Ishikawa (cell line): ENCODE measurements around the gene USP28.

Source experiments
- CEBPB ChIP-seq: IDR thresholded peaks from 2 replicates; pipeline ENCODE4 v1.6.1; 2012
- CREB1 ChIP-seq: IDR thresholded peaks from 2 replicates; pipeline ENCODE4 v1.6.1; 2012; ENCODE audit warnings: low read depth
- EGR1 ChIP-seq: IDR thresholded peaks from 2 replicates; pipeline ENCODE4 v1.6.1; 2012
- EP300 ChIP-seq: IDR thresholded peaks from 2 replicates; pipeline ENCODE4 v1.6.1; 2012; ENCODE audit warnings: borderline replicate concordance
- FOXM1 ChIP-seq: IDR thresholded peaks from 2 replicates; pipeline ENCODE4 v1.6.1; 2012; ENCODE audit warnings: low read depth, borderline replicate concordance
- NFIC ChIP-seq: IDR thresholded peaks from 2 replicates; pipeline ENCODE4 v1.6.1; 2012
- RAD21 ChIP-seq: IDR thresholded peaks from 2 replicates; pipeline ENCODE4 v1.6.1; 2012; ENCODE audit warnings: low read depth
- TAF1 ChIP-seq: IDR thresholded peaks from 2 replicates; pipeline ENCODE4 v1.6.1; 2012; ENCODE audit warnings: low read depth, mild to moderate bottlenecking
- TCF12 ChIP-seq: IDR thresholded peaks from 2 replicates; pipeline ENCODE4 v1.6.1; 2012; ENCODE audit warnings: low read depth
- TEAD4 ChIP-seq: IDR thresholded peaks from 2 replicates; pipeline ENCODE4 v1.6.1; 2012
- YY1 ChIP-seq: IDR thresholded peaks from 2 replicates; pipeline ENCODE4 v1.6.1; 2012; ENCODE audit warnings: low read depth
- ZBTB7A ChIP-seq: IDR thresholded peaks from 2 replicates; pipeline ENCODE4 v1.6.1; 2012; ENCODE audit warnings: low read depth
- TF ChIP-seq, protein P1 (sequence below): IDR thresholded peaks from 2 replicates; pipeline ENCODE4 v1.6.1; 2012; ENCODE audit warnings: low read depth, mild to moderate bottlenecking
- TF ChIP-seq, protein P2 (sequence below): IDR thresholded peaks from 2 replicates; pipeline ENCODE4 v1.6.1; 2012
- TF ChIP-seq, protein P3 (sequence below): IDR thresholded peaks from 2 replicates; pipeline ENCODE4 v1.6.1; 2012

USP28 gene

DNA sequence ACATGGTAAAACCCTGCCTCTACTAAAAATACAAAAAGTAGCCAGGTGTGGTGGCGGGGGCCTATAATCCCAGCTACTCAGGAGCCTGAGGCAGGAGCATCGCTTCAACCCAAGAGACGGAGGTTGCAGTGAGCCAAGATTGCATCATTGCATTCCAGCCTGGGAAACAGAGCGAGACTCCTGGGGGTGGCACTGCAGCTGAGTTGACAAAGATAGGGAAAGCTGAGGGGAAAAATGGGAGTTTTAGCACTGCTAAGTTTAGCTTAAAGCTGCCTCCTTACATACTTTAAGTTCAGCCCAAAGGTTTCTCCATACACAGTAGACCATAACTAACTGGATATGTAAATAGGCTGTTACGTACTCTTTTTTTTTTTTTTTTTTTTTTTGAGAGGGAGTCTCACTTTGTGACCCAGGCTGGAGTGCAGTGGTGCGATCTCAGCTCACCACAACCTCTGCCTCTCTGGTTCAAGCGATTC is 9.0 kb upstream of the USP28 start:
- TF ChIP-seq, protein P1, sequence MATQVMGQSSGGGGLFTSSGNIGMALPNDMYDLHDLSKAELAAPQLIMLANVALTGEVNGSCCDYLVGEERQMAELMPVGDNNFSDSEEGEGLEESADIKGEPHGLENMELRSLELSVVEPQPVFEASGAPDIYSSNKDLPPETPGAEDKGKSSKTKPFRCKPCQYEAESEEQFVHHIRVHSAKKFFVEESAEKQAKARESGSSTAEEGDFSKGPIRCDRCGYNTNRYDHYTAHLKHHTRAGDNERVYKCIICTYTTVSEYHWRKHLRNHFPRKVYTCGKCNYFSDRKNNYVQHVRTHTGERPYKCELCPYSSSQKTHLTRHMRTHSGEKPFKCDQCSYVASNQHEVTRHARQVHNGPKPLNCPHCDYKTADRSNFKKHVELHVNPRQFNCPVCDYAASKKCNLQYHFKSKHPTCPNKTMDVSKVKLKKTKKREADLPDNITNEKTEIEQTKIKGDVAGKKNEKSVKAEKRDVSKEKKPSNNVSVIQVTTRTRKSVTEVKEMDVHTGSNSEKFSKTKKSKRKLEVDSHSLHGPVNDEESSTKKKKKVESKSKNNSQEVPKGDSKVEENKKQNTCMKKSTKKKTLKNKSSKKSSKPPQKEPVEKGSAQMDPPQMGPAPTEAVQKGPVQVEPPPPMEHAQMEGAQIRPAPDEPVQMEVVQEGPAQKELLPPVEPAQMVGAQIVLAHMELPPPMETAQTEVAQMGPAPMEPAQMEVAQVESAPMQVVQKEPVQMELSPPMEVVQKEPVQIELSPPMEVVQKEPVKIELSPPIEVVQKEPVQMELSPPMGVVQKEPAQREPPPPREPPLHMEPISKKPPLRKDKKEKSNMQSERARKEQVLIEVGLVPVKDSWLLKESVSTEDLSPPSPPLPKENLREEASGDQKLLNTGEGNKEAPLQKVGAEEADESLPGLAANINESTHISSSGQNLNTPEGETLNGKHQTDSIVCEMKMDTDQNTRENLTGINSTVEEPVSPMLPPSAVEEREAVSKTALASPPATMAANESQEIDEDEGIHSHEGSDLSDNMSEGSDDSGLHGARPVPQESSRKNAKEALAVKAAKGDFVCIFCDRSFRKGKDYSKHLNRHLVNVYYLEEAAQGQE: no peak
- TF ChIP-seq CEBPB: peak; percentile 87
- TF ChIP-seq TEAD4: peak; percentile 64; the same call in 1 of the 2 replicates
- TF ChIP-seq FOXM1: no peak

DNA sequence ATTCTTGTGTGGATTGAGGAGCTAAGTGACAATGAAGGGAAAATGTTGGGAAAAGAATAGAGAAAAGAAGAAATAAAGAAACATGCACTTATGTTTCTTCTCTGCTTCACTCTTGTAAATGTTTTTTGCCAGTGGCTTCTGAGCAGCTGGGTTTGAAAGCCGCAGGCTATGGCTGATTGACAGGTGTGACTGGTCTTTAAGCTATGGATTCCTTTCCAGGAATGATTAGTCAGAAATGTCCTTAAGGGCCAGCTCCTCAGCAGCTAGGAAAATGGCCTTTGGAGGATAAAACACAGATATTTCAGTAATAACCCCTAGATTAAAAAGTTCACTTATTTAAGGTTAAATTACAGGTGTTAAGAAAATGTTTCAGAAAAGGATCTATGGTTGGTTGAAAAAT is 6.5 kb upstream of the USP28 start:
- TF ChIP-seq, protein P1: no peak
- TF ChIP-seq CREB1 (no peak), CEBPB (no peak), FOXM1 (no peak), TAF1 (no peak), YY1 (no peak), ZBTB7A (no peak), TEAD4 (no peak), NFIC (no peak), RAD21 (no peak)
- TF ChIP-seq, protein P2, sequence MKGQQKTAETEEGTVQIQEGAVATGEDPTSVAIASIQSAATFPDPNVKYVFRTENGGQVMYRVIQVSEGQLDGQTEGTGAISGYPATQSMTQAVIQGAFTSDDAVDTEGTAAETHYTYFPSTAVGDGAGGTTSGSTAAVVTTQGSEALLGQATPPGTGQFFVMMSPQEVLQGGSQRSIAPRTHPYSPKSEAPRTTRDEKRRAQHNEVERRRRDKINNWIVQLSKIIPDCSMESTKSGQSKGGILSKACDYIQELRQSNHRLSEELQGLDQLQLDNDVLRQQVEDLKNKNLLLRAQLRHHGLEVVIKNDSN: no peak

DNA sequence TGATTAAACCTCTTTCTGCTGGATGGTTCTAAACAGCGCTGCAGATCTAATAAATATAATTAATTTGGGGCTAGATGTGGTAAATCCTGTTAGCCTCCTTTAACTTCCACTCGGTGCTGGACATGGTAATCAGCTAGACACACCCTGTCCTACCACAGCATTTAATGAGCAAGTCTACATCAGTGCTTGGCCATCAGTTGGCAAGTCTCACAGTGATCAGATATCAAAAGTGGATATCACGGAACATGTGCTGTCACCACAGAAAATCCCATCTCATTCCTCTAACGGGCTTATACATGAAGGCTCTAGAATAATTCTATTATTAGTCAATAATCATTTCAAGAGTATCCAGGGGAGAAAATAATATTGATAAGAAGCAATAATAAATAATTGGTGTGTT is 5.6 kb upstream of the USP28 start:
- TF ChIP-seq CEBPB (no peak), TEAD4 (no peak), RAD21 (no peak), YY1 (no peak), NFIC (no peak), EGR1 (no peak), EP300 (no peak), TAF1 (no peak), FOXM1 (no peak), TCF12 (no peak), CREB1 (no peak), ZBTB7A (no peak)
- TF ChIP-seq, protein P2: no peak
- TF ChIP-seq, protein P1: no peak
- TF ChIP-seq, protein P3, sequence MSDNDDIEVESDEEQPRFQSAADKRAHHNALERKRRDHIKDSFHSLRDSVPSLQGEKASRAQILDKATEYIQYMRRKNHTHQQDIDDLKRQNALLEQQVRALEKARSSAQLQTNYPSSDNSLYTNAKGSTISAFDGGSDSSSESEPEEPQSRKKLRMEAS: no peak

DNA sequence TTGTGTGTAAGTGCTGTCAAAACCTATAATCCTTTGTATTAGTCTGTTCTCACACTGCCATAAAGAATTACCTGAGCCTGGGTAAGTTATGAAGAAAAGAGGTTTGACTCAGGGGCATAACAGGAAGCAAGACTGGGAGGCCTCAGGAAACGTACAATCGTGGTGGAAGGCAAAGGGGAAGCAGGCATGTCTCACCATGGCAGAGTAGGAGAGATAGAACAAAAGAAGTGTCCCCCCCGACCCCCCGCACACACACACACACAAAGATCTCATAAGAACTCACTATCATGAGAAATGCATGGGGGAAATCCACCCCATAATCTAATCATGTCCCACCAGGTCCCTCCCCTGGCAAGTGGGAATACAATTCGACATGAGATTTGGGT is 2.3 kb upstream of the USP28 start:
- TF ChIP-seq FOXM1 (no peak), CREB1 (no peak)
- TF ChIP-seq, protein P3: no peak

DNA sequence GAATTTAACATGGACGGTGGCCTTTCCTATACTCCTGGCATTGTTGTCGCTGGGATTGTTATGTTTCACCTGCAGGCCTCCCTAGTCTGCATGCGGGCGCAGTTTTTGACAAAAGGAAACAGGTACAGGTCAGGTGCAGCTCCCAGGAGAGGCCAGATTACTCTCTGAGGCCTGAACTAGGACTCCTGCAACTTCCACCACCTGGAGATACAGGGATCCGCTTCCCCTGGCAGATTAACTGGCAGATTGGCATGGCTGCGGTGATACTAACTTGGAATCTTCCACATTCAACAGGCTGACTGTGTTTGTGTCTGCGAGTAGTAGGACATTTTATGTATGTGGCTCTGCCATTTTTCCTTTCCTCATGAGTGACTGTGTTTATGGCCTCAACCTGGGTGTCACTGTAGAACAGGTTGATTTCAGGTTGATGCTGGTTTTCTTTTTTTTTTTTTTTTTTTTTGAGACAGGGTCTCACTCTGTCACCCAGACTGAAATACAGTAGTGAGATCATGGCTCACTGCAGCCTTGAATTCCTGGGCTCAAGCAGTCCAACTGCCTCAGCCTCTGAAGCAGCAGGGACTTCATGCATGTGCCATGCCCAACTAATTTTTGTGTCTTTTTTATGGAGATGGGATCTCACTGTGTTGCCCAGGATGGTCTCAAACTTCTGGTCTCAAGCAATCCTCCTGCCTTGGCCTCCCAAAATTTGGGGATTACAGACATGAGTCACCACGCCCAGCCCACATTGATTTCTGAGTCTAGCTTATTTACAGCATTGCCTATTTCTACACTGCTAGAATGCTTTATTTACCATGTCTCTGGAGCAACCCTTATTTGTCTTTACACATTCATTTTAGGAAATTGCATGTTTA is 1.7 kb upstream of the USP28 start:
- TF ChIP-seq ZBTB7A (no peak), CEBPB (no peak), TCF12 (no peak), EP300 (no peak), TEAD4 (no peak), NFIC (no peak), TAF1 (no peak), CREB1 (no peak), RAD21 (no peak), EGR1 (no peak)
- TF ChIP-seq, protein P3: no peak
- TF ChIP-seq, protein P1: no peak
- TF ChIP-seq, protein P2: no peak
